ENCODE results near the gene APOBEC2.

The APOBEC2 gene

GRCh38 chr6:41017663-41018062, 35.3 kb upstream of the APOBEC2 start:
- no peak for ATAC-seq
- TF ChIP-seq OSR1 (CRISPR knock-in tag; IDR thresholded peaks at IDR 0.05), result no peak
- TF ChIP-seq ESRRG (CRISPR knock-in tag; IDR thresholded peaks at IDR 0.05), result no peak
- TF ChIP-seq TCF4 (CRISPR knock-in tag; IDR thresholded peaks at IDR 0.05; ENCODE audit: borderline replicate concordance), result no peak
- no peak for TF ChIP-seq ZNF565 (CRISPR knock-in tag; conservative IDR thresholded peaks at IDR 0.05; ENCODE audit: low read depth)
- no peak for TF ChIP-seq RARB (CRISPR knock-in tag; IDR thresholded peaks at IDR 0.05)
- no peak for TF ChIP-seq PATZ1 (CRISPR knock-in tag; IDR thresholded peaks at IDR 0.05; ENCODE audit: borderline replicate concordance)
- TF ChIP-seq CSDC2 (CRISPR knock-in tag; IDR thresholded peaks at IDR 0.05), result no peak
- no peak for TF ChIP-seq ZFP3 (CRISPR knock-in tag; IDR thresholded peaks at IDR 0.05)
- TF ChIP-seq ZFP30 (CRISPR knock-in tag; IDR thresholded peaks at IDR 0.05), result no peak
- no peak for TF ChIP-seq CSRNP3 (CRISPR knock-in tag; IDR thresholded peaks at IDR 0.05)
- no peak for TF ChIP-seq ZNF70 (CRISPR knock-in tag; IDR thresholded peaks at IDR 0.05)
- TF ChIP-seq ARNTL (CRISPR knock-in tag; IDR thresholded peaks at IDR 0.05; ENCODE audit: borderline replicate concordance, low read depth), result no peak
- no peak for TF ChIP-seq ISL1 (CRISPR knock-in tag; IDR thresholded peaks at IDR 0.05)

- ATAC-seq, result peak; percentile 71
- TF ChIP-seq ARNTL (CRISPR knock-in tag; IDR thresholded peaks at IDR 0.05; ENCODE audit: borderline replicate concordance, low read depth) (no peak), PPARA (CRISPR knock-in tag; IDR thresholded peaks at IDR 0.05; ENCODE audit: borderline replicate concordance) (no peak)
Observed at GRCh38 chr6:41021832-41022231, 31.2 kb upstream of the APOBEC2 start.

- TF ChIP-seq ZC3H10 (CRISPR knock-in tag; IDR thresholded peaks at IDR 0.05) (no peak), CREB5 (CRISPR knock-in tag; IDR thresholded peaks at IDR 0.05; ENCODE audit: low read depth) (no peak), TCF4 (CRISPR knock-in tag; IDR thresholded peaks at IDR 0.05; ENCODE audit: borderline replicate concordance) (peak; percentile 82), OSR1 (CRISPR knock-in tag; IDR thresholded peaks at IDR 0.05) (no peak), TSHZ2 (CRISPR knock-in tag; IDR thresholded peaks at IDR 0.05) (peak; percentile 61; the same call in 1 of the 2 replicates), ISL1 (CRISPR knock-in tag; IDR thresholded peaks at IDR 0.05) (peak; percentile 59; the same call in 1 of the 2 replicates)
- ATAC-seq, result peak; percentile 26; the same call in 2 of the 3 replicates
Observed at GRCh38 chr6:41022294-41022693, 30.7 kb upstream of the APOBEC2 start.

- no peak for ATAC-seq
- TF ChIP-seq TOX (CRISPR knock-in tag; IDR thresholded peaks at IDR 0.05; ENCODE audit: borderline replicate concordance), result no peak
- no peak for TF ChIP-seq CREB5 (CRISPR knock-in tag; IDR thresholded peaks at IDR 0.05; ENCODE audit: low read depth)
- no peak for TF ChIP-seq ESRRG (CRISPR knock-in tag; IDR thresholded peaks at IDR 0.05)
- no peak for TF ChIP-seq OSR1 (CRISPR knock-in tag; IDR thresholded peaks at IDR 0.05)
- no peak for TF ChIP-seq CSRNP3 (CRISPR knock-in tag; IDR thresholded peaks at IDR 0.05)
- TF ChIP-seq PATZ1 (CRISPR knock-in tag; IDR thresholded peaks at IDR 0.05; ENCODE audit: borderline replicate concordance), result no peak
- no peak for TF ChIP-seq ZNF8 (CRISPR knock-in tag; IDR thresholded peaks at IDR 0.05)
- no peak for TF ChIP-seq TCF4 (CRISPR knock-in tag; IDR thresholded peaks at IDR 0.05; ENCODE audit: borderline replicate concordance)
- TF ChIP-seq RARB (CRISPR knock-in tag; IDR thresholded peaks at IDR 0.05), result no peak
- TF ChIP-seq ZC3H10 (CRISPR knock-in tag; IDR thresholded peaks at IDR 0.05), result no peak
- TF ChIP-seq SNAI2 (CRISPR knock-in tag; IDR thresholded peaks at IDR 0.05), result no peak
- TF ChIP-seq ARNTL (CRISPR knock-in tag; IDR thresholded peaks at IDR 0.05; ENCODE audit: borderline replicate concordance, low read depth), result no peak
- TF ChIP-seq ISL1 (CRISPR knock-in tag; IDR thresholded peaks at IDR 0.05), result no peak
- no peak for TF ChIP-seq ZNF70 (CRISPR knock-in tag; IDR thresholded peaks at IDR 0.05)
- TF ChIP-seq ZFP3 (CRISPR knock-in tag; IDR thresholded peaks at IDR 0.05), result no peak
Observed at GRCh38 chr6:41023114-41023513, 29.9 kb upstream of the APOBEC2 start.
